HEK293 (cell line): ENCODE results near the gene NEK1.

Experiments used
- CTCF ChIP-seq: fragments of 450-650 bp; formaldehyde crosslinking; IDR thresholded peaks from 2 replicates; pipeline ENCODE4 v1.5.1; 2016; ENCODE audit warnings: missing biosample characterization, missing genetic modification characterization
- OSR2 ChIP-seq: fragments of 450-650 bp; formaldehyde crosslinking; IDR thresholded peaks from 2 replicates; pipeline ENCODE4 v1.5.1; 2016; ENCODE audit warnings: missing biosample characterization, missing genetic modification characterization

- TF ChIP-seq OSR2 (tag by site-specific recombination), result no peak
- no peak for TF ChIP-seq CTCF (tag by site-specific recombination)
Observed at GRCh38 chr4:169601016-169601771, 11.2 kb downstream of the NEK1 start.
